Posterior vena cava (tissue), 2 donors: ENCODE measurements around the gene ABCC5. TPM values are rescaled to one million over a fixed set of nuclear protein-coding genes. Genes with fewer than 3 reads are reported as not detected.
"Not testable (repeated sequence)": the region's sequence is repeated elsewhere in the genome, so short reads cannot be mapped to it uniquely, and the experiment has no call there.

Source experiments
- DNase-seq: peaks from one replicate; pipeline ENCODE4 v3.0.0-alpha.2; 2020; ENCODE audit warnings: low spot score
- intact Hi-C, 2 donors: fragments of 100-400 bp; cut with DNase I; formaldehyde crosslinking; loops; one replicate each; pipeline versions ENCODE4 v1.14.1 to v1.14.2; 2022 to 2023
- total RNA-seq, 2 donors: library from RNA; stranded (reverse); fragmentation: NEBNext Ultra II Directional; extraction: Animal tissue kit (Norgen Biotek cat#: 25700); gene quantifications; one replicate each; pipeline ENCODE4 v1.2.1, GENCODE V29; 2021
- donor health status: DM: yes; HTN: yes; CAD: no.
- donor health status: DM: yes; HTN: yes; CAD: no.

The ABCC5 gene
- total RNA-seq, 2 donors from 2014 or later: 17.5 to 20.0 TPM

GRCh38 chr3:183907176-183907575 lies 110.5 kb downstream of the ABCC5 start:
- intact Hi-C loops: no loop called here
- no peak for DNase-seq

GRCh38 chr3:183906234-183906921 lies 111.3 kb downstream of the ABCC5 start:
- intact Hi-C loops: no loop called here
- no peak for DNase-seq

GRCh38 chr3:183904833-183905780 lies 112.6 kb downstream of the ABCC5 start:
- no peak for DNase-seq
- intact Hi-C loops: no loop called here

- intact Hi-C loops: no loop called here
- no peak for DNase-seq
Observed at GRCh38 chr3:183898028-183898431, 119.7 kb downstream of the ABCC5 start.

DNA sequence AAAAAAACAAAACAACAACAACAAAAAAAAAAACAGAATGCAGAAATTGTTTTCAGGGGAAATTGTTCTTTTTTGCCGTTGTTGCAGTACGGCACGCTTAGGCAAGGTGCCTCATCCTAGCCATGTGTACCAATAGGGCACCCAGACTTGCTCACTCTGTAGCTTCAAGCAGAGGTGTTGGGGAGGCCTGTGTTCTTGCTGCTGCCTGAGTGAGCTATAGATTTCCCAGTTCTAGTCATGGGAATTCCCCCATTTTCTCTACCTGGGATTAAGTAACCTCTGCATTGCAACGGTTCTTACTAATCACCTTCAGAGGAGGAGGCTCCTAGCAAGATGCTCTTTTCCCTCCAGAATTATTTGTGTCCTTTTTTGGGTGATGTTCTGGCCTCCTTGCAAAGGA lies 120.1 kb downstream of the ABCC5 start:
- no peak for DNase-seq
- intact Hi-C loops: no loop called here

GRCh38 chr3:183896610-183897009 lies 121.1 kb downstream of the ABCC5 start:
- intact Hi-C loops: no loop called here

DNA sequence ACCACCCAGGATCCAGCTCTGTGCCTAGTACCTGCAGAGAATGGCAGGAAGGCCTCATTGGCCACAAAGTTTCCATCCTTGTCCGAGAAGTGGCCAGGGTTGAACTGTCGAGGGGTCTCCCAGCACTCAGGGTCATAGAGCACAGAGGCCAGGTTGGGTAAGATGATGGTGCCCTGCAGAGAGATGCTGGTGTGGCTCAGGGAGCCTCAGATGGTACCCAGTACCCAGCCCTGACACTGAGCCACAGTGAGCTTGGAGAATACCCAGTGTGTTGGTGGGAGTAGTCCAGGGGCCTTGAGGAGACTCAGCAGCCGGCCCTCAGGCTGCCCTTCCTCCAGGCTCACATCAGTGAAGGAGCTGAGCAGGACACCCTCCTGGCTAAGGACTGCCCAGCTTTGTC lies 121.5 kb downstream of the ABCC5 start:
- DNase-seq: no peak
- intact Hi-C loops: no loop called here

More at GRCh38 chr3:183896610-183897009, 121.1 kb downstream of the ABCC5 start:
- DNase-seq: no peak

GRCh38 chr3:183895774-183896173 lies 121.9 kb downstream of the ABCC5 start:
- intact Hi-C loops: no loop called here
- no peak for DNase-seq

DNA sequence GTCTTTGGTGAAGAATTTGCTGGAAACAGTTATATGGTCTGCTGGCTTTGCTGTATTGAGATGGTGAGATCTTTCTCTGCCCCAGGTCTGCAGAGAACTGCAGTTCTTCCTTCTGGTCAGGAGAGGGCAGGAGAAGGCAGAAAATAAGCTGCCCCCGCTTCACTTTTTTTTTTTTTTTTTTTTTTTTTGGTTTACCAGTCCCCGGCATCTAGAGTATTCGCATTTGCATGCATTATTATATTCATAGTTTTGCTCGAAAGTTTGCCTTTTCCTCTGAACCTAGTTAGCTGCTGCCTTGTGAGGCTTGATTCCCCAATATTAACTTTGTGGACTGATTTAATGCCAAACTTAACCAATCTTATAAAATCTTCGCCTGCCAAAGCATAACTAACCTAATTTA lies 122.4 kb downstream of the ABCC5 start:
- DNase-seq: no peak
- intact Hi-C loops: no loop called here

- intact Hi-C loops: no loop called here
- DNase-seq: no peak
Observed at GRCh38 chr3:183892610-183893214, 125.0 kb downstream of the ABCC5 start.

DNA sequence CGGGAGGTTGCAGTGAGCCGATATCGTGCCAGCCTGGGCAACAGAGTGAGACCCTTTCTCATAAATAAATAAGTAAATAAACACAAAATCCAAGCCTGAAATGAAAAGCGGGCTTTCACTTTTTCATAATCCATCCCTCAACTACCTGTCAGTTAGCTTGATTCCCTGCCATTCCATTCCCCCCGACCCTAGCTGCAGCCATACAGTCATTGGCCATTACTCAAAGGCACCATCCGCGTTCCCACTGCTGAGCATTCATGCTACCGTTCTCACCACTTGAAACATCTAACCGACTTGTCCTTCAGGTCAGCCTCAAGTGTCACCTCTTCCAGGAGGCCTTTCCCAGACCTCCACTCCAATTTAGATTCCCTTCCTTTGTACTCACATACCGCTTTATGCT lies 131.9 kb downstream of the ABCC5 start:
- DNase-seq: no peak
- intact Hi-C loops: no loop called here

- DNase-seq: peak; percentile 99
- intact Hi-C loops: no loop called here
Observed at GRCh38 chr3:183884427-183885296, 133.0 kb downstream of the ABCC5 start, which contains the start of gene PARL. PARL (minus strand) TSS chr3:183884880; CDS start chr3:183884846, 34 bp downstream.

GRCh38 chr3:183884097-183884426 lies 133.6 kb downstream of the ABCC5 start:
- DNase-seq: no peak
- intact Hi-C loops: no loop called here

DNA sequence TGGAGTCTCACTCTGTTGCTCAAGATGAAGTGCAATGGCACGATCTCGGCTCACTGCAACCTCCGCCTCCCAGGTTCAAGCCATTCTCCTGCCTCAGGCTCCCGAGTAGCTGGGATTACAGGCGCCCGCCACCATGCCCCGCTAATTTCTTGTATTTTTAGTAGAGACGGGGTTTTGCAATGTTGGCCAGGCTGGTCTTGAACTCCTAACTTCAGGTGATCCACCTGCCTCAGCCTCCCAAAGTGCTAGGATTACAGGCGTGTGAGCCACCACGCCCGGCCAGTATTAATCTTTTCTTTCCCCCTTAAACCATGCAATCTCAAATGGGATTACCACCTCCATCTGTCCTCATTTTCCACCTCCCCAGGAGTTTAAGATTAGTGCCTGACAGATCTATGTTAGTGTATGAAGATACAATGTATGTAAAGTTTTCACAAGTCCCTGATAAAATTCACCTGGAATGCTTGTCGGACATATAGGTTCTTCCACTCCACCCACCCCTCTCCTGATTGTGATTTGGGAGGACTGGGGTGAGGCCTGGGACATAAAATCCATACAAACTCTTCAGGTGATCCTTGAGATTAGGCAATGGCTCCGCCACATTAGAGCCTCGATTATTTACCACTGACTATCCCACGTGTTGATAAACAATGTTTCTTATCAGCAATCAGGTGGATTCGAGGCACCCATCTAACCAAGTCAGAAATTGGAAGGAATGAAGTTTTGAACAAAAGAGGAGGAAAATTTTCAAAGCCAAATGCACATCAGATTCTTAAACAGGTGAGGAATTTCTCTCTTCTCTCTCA lies 134.2 kb downstream of the ABCC5 start:
- DNase-seq: no peak
- intact Hi-C loops: no loop called here

DNA sequence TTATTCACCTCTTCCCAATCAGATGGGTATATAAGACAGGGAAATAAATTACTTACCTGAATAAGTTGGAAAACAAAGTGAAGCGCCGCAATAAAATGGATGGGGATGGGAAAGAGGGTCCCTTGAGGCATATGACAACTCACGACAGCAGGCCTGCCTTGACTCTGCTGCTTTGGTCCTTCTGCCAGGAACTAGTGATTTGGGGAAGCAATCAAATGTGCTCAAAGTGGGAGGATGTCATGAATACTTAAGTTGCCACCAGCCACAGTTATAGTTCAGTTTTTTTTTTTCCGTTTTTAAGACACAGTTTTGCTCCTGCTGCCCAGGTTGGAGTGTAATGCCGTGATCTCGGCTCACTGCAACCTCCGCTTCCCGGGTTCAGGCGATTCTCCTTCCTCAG lies 137.6 kb downstream of the ABCC5 start:
- DNase-seq: no peak
- intact Hi-C loops: no loop called here

DNA sequence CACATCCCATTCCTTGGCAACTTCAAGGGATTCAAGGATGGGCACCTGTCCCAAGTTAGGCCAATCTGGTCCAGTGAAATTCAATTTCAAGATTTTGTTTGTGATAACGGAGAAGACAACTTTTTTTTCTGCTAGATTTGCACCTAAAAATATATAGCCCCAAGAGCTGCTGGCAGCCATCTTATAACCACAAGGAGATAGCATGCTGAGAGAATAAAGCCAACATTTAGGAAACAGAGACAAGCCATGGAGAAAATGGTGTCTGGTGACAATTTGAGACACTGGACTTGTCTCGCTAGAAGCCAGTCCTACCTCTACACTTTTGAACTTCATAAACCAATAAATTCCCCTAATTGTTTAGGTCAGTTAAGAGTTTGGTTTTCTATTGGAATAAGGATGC lies 138.4 kb downstream of the ABCC5 start:
- no peak for DNase-seq
- intact Hi-C loops: no loop called here

GRCh38 chr3:183878071-183878470 lies 139.6 kb downstream of the ABCC5 start:
- intact Hi-C loops: no loop called here
- DNase-seq: no peak

GRCh38 chr3:183877227-183877626 lies 140.5 kb downstream of the ABCC5 start:
- intact Hi-C loops, DNase-seq: not testable (repeated sequence)
